H1 (cell line): ENCODE results near the gene APBA2. TPM values are rescaled to one million over a fixed set of nuclear protein-coding genes. Genes with fewer than 3 reads are reported as not detected.

ENCODE experiments used
- CTCF ChIP-seq, 3 experiments: IDR thresholded peaks; 1 replicate in 2 of 3; 2 replicates in 1 of 3; pipeline versions ENCODE4 v1.5.1 to v1.6.1; 2011; ENCODE audit warnings: low read length in 3 of 3, mild to moderate bottlenecking in 3 of 3, inconsistent platforms in 2 of 3, low read depth in 1 of 3, moderate library complexity in 1 of 3; ENCODE audit not compliant: insufficient read depth in 1 of 3; ENCODE audit errors: control extremely low read depth in 1 of 3
- EGR1 ChIP-seq: IDR thresholded peaks from 2 replicates; pipeline ENCODE4 v1.6.1; 2011; ENCODE audit warnings: low read depth, low read length, borderline replicate concordance
- HDAC6 ChIP-seq: IDR thresholded peaks from one replicate; pipeline ENCODE4 v1.7.1; 2012; ENCODE audit warnings: low read depth, mild to moderate bottlenecking, inconsistent platforms, low read length, moderate library complexity
- MAFK ChIP-seq: IDR thresholded peaks from 2 replicates; pipeline ENCODE4 v1.6.1; 2012; ENCODE audit warnings: low read depth, mild to moderate bottlenecking, improper control_type of control experiment, low read length
- RBBP5 ChIP-seq: IDR thresholded peaks from 2 replicates; pipeline ENCODE4 v1.7.1; 2012; ENCODE audit warnings: low read depth, mild to moderate bottlenecking, inconsistent platforms, low read length, moderate library complexity, borderline replicate concordance
- RNF2 ChIP-seq: fragments of 200-900, 300-1000 bp; sonication (generic); IDR thresholded peaks from 2 replicates; pipeline ENCODE4 v1.7.1; 2016; ENCODE audit warnings: borderline replicate concordance, low read depth, mild to moderate bottlenecking, antibody characterized with exemption, low read length; ENCODE audit not compliant: poor library complexity, severe bottlenecking; ENCODE audit errors: missing control alignments
- TCF12 ChIP-seq: IDR thresholded peaks from 2 replicates; pipeline ENCODE4 v1.6.1; 2011; ENCODE audit warnings: low read depth, mild to moderate bottlenecking, low read length
- polyA plus RNA-seq, 7 experiments: library from polyadenylated mRNA; depleted of rRNA in 3 of 7; stranded (reverse) in 5 of 7; unstranded in 2 of 7; fragments of >200 nt in 5 of 7; fragments of 200-250 nt in 2 of 7; gene quantifications; 1 replicate in 5 of 7; 2 replicates in 1 of 7; 4 replicates in 1 of 7; pipeline versions ENCODE4 v1.2.1 to v1.2.3, GENCODE V29; 2011 to 2013; ENCODE audit warnings: missing spikeins in 2 of 7, mixed read lengths in 2 of 7
- total RNA-seq: library from RNA; stranded (reverse); fragmentation: NEBNext Ultra II Directional; extraction: Animal tissue kit (Norgen Biotek cat#: 25700); gene quantifications from 2 replicates; pipeline ENCODE4 v1.2.1, GENCODE V29; 2021
- TF ChIP-seq, protein P1 (sequence below): fragments of 300-600 bp; sonication (generic); IDR thresholded peaks from 2 replicates; pipeline ENCODE4 v1.7.1; 2012; ENCODE audit warnings: low read length, moderate library complexity, mild to moderate bottlenecking, inconsistent platforms; ENCODE audit not compliant: insufficient replicate concordance

Gene APBA2
- total and polyA plus RNA-seq, 2 of the 8 experiments (the other 6 are each of a cell fraction or from before 2014, with no cell fraction given) = 15.5 to 19.0 TPM

- TF ChIP-seq, protein P1, sequence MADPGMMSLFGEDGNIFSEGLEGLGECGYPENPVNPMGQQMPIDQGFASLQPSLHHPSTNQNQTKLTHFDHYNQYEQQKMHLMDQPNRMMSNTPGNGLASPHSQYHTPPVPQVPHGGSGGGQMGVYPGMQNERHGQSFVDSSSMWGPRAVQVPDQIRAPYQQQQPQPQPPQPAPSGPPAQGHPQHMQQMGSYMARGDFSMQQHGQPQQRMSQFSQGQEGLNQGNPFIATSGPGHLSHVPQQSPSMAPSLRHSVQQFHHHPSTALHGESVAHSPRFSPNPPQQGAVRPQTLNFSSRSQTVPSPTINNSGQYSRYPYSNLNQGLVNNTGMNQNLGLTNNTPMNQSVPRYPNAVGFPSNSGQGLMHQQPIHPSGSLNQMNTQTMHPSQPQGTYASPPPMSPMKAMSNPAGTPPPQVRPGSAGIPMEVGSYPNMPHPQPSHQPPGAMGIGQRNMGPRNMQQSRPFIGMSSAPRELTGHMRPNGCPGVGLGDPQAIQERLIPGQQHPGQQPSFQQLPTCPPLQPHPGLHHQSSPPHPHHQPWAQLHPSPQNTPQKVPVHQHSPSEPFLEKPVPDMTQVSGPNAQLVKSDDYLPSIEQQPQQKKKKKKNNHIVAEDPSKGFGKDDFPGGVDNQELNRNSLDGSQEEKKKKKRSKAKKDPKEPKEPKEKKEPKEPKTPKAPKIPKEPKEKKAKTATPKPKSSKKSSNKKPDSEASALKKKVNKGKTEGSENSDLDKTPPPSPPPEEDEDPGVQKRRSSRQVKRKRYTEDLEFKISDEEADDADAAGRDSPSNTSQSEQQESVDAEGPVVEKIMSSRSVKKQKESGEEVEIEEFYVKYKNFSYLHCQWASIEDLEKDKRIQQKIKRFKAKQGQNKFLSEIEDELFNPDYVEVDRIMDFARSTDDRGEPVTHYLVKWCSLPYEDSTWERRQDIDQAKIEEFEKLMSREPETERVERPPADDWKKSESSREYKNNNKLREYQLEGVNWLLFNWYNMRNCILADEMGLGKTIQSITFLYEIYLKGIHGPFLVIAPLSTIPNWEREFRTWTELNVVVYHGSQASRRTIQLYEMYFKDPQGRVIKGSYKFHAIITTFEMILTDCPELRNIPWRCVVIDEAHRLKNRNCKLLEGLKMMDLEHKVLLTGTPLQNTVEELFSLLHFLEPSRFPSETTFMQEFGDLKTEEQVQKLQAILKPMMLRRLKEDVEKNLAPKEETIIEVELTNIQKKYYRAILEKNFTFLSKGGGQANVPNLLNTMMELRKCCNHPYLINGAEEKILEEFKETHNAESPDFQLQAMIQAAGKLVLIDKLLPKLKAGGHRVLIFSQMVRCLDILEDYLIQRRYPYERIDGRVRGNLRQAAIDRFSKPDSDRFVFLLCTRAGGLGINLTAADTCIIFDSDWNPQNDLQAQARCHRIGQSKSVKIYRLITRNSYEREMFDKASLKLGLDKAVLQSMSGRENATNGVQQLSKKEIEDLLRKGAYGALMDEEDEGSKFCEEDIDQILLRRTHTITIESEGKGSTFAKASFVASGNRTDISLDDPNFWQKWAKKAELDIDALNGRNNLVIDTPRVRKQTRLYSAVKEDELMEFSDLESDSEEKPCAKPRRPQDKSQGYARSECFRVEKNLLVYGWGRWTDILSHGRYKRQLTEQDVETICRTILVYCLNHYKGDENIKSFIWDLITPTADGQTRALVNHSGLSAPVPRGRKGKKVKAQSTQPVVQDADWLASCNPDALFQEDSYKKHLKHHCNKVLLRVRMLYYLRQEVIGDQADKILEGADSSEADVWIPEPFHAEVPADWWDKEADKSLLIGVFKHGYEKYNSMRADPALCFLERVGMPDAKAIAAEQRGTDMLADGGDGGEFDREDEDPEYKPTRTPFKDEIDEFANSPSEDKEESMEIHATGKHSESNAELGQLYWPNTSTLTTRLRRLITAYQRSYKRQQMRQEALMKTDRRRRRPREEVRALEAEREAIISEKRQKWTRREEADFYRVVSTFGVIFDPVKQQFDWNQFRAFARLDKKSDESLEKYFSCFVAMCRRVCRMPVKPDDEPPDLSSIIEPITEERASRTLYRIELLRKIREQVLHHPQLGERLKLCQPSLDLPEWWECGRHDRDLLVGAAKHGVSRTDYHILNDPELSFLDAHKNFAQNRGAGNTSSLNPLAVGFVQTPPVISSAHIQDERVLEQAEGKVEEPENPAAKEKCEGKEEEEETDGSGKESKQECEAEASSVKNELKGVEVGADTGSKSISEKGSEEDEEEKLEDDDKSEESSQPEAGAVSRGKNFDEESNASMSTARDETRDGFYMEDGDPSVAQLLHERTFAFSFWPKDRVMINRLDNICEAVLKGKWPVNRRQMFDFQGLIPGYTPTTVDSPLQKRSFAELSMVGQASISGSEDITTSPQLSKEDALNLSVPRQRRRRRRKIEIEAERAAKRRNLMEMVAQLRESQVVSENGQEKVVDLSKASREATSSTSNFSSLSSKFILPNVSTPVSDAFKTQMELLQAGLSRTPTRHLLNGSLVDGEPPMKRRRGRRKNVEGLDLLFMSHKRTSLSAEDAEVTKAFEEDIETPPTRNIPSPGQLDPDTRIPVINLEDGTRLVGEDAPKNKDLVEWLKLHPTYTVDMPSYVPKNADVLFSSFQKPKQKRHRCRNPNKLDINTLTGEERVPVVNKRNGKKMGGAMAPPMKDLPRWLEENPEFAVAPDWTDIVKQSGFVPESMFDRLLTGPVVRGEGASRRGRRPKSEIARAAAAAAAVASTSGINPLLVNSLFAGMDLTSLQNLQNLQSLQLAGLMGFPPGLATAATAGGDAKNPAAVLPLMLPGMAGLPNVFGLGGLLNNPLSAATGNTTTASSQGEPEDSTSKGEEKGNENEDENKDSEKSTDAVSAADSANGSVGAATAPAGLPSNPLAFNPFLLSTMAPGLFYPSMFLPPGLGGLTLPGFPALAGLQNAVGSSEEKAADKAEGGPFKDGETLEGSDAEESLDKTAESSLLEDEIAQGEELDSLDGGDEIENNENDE = no peak
- no peak for TF ChIP-seq MAFK
- no peak for TF ChIP-seq HDAC6
- no peak for TF ChIP-seq RBBP5
- TF ChIP-seq RNF2 = no peak
- TF ChIP-seq CTCF (IDR thresholded peaks at IDR 0.05; ENCODE audit: control extremely low read depth in 1 of 3, insufficient read depth in 1 of 3, low read depth in 1 of 3, low read length in 3 of 3) = no peak
- TF ChIP-seq EGR1 = no peak
- no peak for TF ChIP-seq TCF12
- TF ChIP-seq, all 59 proteins: peak for 0
Measured at GRCh38 chr15:29046281-29046810, 160.6 kb downstream of the APBA2 start (continued).
